ENCODE data around the gene FSD2.
"Not testable (repeated sequence)": the region's sequence is repeated elsewhere in the genome, so short reads cannot be mapped to it uniquely, and the experiment has no call there.

The FSD2 gene

DNA sequence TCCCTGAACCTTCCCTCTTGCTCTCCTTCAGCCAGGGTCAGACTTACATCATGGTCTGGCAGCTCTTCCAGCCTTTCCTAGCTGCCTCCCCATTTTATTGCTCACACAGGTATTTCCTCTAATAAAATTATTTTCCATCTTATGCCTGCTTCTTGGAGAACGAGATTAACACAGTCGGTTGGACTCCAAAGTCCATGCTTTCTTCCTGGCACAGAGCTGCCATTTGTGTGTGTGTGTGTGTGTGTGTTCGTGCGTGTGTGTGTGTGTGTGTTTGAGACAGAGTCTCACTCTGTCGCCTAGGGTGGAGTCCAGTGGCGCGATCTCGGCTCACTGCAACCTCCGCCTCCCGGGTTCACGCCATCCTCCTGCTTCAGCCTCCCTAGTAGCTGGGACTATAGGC is 15.5 kb downstream of the FSD2 start:
- no peak for DNase-seq

DNA sequence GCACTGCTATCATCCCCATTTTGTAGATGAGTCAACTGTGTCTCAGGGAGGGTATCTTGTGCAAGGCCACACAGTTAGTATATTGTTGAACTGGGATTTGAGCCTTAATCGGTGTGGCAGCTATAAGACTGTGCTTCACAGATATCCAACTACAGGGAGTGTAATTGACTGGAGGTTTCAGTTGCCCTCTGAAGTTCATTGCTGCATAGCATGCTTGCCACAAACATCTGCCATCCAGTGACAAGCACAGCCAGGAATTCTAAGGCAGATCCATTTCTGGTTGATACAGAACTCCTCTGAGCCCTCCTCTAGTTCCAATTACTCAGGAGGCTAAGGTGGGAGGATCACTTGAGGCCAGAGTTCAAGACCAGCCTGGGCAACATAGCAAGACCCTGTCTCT is 16.4 kb downstream of the FSD2 start:
- DNase-seq: no peak

DNA sequence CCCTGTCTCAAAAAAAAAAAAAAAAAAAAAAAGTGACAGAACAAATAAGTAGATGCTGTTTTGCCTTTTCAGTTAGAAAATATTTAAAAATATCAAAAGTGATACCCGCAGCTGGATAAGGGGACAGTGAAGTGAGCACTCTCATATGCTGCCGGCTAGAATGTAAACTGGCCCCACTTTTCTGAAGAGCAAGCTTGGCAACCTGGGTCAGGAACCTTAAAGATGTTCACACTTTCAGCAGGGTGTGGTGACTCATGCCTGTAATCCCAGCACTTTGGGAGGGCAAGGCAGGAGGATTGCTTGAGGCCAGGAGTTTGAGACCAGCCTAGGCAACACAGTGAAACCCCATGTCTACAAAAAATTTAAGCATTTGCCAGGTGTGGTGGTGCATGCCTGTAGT is 17.4 kb downstream of the FSD2 start:
- DNase-seq: no peak

DNA sequence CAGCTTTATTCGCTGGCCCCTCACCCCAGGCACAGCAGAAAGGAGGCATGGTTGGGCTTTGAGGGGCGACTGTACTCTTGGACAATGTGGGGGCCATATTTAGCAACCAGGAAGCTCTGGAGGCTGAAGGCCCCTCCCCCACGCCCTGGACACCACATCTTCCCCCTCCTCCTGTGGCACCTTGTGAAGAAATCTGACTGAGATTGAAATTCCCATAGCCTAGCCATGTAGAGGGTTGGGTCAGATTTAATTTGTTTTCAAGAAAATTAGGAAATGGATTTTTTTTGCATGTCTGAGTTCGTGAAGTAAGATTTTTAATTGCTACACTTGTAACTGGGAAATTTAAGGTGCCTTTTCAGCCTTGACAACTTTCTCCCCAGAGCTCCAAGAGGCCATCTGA is 24.5 kb downstream of the FSD2 start:
- no peak for DNase-seq

DNA sequence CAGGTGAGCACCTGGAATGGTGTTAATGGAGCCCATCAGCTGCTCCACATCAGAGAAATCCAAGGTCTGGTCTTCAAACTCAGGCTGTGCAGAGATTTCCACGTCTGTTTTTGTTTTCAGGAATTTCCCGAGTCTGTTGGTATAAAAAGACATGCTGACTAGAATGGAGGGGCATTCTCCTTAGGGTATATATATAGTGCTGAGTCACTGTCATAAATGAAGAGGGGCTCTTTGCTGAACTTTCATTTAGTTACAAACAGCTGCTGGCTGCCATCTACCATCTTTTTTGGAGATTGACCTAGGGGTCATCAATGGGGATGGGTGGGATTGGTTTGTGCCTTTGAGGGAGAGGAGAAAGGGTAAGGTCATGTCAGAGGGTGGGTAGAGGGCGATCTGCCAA is 27.1 kb downstream of the FSD2 start:
- no peak for DNase-seq

DNA sequence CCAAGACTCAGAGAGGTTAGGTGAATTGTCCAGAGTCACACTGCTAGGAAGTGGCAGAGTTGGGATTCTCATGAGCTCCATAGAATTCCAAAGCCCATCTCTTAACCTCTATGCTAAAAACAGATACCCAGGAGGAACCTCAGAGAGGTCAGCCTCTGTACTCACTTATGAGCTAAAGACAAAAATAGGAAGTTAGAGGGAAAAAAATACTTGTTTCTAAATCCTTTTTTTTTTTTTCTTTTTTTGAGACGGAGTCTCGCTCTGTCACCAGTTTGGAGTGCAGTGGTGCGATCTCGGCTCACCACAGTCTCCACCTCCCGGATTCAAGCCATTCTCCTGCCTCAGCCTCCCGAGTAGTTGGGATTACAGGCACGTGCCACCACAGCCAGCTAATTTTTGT is 31.4 kb downstream of the FSD2 start:
- no peak for DNase-seq

DNA sequence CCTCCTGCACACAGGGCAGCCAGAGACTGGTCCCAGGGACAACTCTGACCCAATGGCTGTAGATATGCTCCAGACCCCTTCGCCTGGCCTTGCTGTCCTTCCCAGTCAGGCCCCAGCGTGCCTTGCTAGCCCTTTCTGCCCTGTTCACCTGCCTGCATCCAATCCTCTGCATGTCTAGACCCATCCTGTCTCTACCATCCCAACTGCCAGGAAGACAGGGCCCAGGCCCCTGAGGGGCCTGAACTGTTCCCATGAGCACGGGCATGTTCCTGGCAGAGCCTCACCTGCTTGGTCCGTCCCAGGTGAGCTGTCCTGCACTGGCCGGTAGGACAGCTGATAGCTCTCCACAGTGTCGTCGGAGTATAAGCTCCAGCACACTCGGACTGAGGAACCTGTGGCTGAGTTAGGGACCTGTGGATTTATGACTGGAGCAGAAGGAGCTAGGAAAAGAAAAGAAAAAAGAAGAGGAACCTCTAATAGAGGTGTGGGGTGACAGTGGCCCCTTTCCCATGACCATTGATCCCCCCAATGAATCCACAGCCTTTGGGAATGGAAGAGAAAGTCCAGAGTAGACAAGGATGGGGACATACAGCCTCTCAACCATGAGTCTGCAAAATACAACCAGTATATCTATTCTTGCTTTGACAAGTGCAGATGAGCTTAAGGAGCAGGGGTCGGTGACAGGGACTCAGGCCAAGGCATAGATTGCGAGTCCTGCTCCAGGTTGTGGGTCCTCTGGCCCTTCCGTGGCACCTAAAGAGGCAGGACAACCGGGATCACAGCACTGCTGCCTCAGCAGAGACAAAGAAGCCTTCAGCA is 33.9 kb downstream of the FSD2 start:
- no peak for DNase-seq

DNA sequence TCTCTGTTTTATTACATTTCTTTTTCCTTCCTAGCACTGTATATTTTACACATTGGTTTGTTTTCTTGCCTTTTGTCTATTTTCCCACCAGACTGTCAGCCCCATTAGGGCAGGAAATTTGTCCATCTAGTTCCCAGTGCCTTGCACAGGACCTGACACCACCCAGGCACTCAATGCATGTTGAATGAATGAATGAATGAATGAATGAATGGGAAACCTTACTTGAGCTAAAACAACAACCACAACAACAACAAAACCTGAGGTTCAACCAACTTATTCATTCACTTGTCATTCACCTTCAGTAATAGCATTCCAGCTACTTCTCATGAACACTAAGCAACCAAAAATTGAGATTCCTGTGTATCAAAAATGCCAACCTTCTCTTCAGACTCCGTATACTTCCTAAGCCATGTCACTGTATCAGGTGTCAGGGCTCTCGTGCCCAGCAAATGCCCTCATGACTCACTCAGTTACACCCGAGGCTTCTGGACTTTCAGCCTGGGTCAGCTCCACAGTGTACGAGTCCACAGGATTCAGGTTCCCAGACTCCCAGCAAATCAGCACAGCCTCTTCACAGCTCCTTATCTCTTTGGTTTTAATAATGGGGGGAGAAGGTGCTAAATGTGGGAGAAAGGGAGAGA is 37.3 kb downstream of the FSD2 start:
- no peak for DNase-seq

DNA sequence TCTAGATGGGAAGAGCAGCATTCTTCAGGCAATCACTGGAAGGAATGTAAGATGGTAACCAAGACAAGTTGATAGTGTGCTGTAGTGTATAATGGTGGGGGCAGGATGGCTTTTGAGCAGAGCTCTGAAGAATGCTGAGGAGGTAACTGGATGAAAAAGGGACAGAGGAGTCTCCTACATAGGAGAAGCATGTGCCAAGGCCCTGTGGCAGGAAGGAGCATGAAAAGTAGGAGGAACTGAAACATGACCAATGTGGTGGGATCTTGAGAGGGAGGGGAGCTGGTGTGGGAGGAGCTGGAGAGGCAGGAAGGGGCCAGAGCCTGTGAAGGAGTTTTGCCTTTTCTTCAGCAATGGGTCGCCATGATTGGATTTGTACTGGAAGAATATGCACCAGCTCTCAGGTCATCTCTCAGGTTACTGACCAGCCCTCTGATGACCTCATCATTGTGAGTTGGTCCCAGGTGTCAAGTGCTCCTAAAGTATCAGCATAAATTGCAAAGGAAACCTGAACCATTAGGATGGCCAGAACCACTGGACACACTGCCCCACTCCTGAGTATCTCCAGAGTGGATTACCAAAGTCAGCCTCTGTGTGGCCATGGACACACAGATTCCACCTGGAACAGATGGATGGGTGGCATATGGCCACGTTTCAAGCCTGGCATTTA is 38.6 kb downstream of the FSD2 start:
- no peak for DNase-seq

DNA sequence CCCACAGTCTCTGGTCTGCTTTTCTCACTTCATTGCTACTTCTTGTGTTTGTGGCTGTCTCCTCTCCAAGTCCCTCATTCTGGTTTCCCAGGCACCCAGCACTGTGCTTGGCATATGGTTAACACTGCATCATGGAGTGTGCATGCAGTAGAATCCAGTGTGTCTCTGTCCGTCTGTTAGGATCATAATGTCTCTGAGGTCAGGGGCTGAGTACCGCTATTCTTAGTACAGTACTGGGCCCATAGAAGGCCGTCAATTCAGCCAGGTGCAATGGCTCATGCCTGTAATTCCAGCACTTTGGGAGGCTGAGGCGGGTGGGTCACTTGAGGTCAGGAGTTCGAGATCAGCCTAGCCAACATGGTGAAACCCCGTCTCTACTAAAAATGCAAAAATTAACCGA is 39.7 kb downstream of the FSD2 start:
- DNase-seq: not testable (repeated sequence)

DNA sequence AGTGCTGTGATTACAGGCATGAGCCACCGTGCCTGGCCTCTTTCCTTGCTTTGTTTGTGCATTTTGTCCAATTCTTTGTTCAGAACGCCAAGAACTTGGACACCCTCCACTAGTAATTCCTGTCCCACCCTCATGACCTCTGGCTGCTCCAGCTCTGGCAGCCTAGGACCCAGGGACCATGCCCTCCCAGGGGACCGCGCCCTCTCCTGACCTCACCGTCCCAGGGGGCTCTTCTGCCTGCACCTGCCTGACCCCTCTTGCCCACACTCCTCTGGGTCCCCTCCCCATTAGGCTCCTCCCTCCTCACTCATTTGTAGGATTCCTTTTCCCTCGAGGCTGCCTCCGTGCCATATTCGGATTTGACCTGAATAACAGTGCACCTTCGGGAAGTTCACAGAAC is 41.1 kb downstream of the FSD2 start:
- DNase-seq: no peak

DNA sequence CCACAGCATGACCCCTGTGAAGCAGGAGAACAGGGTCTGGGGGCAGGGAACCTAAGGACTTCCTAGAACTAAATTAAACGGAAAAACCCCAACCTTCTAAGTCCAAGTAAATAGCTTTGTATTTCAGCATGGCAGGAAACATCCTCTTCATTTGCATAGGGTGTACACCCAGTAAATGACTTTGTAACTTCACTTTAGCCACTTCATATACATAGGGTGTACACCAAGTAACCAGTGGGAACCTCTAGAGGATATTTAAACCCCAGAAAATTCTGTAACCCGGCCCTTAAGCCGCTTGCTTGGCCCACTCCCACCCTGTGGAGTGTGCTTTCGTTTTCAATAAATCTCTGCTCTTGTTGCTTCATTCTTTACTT is 41.8 kb downstream of the FSD2 start:
- DNase-seq: no peak

DNA sequence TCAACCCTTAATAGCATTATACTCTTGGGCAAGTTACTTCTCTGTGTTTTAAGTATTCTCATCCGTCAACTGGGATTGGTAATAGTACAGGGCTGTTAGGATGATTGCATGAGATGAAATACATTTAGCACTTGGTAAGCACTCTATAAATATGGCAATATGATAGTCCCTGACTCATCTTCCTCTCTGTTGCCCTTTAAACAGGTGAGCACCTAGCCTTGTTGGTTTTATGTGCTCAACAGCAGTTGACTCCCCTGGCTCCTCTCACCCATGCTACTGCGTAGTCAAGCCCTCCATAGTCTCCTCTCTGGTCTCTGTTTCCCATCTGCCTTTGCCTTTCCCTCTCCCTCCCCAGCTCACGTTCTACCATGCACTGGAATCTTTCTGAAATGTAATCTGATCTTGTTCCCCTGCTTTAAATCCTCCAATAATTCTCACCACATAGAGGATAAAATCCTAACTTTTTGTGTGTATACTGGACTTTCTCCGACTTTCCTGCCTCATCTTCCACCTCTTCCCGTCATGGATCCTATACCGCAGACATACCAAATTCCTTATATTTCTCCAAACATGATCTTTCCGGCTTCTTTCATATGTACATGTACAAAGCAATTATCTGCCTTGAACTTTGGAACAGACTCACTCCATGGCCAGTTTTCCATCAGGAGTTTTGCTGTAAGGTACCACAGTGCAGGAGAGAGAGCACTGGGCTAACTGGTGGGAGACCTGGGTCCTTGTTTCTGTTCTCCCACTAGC is 42.3 kb downstream of the FSD2 start:
- DNase-seq: no peak

DNA sequence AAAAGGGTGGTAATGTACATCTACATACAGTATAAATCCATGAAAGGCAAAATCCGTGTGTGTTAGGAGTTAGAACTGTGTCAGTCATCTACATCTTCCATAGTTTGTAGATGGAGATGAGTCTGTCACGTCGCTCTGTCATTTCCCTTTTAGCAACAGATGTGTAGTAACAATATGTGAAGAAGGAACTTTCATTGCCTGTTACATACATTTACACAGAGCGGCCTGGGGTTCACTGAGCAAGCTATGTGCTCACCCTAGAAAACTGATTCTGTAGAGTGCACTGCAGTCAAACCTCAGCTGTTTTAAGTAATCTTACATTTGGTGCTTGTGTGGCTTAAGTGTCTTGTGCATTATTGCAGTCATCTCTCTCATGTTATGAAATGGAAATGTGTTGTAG is 54.6 kb downstream of the FSD2 start:
- DNase-seq: no peak

DNA sequence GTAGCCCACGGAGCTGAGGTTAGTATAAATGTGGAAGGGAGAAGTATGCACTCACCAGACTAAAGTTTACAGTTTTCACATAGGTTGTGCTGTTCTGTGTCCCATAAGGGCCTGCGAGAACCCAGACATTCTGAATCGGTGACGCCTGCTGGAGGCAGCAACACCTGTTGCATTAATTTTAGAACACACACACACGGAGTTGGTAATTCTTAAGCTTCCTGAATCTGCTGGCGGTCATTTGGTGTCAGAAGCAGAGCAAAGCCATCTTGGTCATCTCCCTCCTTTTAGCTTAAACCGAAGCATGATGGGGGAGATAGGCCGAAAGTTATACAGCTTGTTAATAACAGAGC is 55.1 kb downstream of the FSD2 start:
- DNase-seq: no peak

DNA sequence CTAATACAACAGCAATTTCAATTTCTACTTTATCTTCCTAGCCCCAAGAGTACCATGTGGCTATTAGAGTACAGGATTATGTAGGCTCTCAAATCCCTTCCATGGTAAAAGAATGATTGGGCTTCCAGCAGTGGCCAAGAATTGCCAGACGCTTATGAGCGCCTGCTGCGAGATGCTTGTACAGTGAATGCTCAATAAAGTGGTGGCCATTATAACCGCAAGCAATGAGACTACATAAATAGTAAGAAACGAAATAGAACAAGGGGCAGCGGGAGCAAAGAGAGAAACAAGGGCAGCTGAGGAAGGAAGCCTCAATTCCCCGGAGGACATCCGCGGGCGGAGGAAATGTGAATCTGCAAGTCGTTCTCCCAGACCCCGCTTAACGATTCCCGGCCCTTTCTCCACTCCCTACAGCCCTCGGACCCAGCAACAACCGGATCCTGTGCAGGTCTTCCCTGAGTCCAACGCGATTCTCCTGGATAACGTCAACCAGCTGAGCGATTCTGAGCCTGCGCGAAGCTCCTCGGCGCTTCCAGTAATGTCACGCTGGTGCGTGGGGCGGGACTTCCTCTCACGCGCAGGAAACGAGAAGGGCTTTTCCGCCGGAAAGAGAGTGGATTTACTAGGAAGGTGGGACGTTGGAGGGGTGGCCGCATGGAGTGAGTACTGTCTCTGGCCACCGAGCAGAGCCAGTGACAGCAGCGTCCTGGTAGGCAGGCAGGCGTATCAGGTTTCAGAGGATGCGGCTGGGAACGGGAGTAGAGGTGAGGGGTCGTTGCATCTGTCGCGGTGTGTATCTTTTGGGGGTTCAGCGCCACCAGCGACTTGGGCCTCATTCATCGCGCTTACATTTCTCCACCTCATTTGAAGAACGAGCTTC is 55.7 kb downstream of the FSD2 start:
- DNase-seq: peak; percentile 82

DNA sequence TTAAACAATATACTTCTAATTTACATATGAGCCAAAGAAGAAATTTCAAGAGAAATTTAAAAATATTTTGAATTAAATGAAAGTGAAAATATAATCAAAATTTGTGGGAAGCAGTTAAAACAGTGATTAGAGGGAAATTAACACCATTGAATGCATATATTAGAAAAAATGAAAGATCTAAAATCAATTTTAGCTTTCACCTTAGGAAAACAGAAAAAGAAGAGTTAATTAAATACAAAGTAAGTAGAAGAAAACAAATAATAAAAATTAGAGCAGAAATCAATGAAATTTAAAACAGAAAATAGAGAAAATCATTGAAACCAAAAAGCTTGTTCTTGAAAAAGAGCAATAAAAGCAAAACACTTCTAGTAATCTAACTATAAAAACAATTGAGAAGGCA is 57.6 kb downstream of the FSD2 start:
- no peak for DNase-seq

DNA sequence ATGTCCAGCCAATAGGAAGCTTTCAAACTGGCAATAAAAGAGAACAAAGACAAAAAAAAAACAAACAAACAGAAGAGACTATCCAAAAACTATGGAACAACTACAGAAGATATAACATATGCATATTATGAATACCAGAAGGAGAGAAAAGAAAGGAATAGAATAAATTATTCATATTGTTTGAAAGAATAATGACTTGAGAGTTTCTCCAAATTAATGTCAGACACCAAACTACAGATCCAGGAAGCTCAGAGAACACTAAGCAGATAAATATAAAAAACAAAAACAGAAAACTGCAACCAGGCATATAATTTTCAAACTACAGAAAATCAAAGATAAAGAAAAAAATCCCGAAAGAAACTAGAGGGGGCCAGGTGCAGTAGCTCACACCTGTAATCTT is 62.1 kb downstream of the FSD2 start:
- DNase-seq: no peak

DNA sequence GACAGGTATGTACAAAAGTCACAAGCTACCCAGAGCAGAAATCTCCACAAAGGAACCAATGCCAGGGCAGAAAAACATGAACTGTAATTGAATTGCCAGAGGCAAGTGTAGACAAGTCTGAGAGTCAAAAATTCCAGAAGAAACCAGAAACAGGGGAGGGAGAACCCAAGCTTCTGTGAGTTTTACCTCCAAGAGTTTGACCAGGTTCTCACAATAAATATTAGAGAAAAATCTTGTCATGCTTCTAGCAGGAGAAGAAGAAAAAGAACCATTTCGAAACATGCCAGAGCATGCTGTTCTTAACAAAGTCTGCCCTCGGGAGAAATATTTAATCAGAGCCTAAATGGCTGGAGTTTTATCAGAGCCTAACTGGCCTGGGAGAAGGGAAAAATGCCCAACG is 63.7 kb downstream of the FSD2 start:
- no peak for DNase-seq

DNA sequence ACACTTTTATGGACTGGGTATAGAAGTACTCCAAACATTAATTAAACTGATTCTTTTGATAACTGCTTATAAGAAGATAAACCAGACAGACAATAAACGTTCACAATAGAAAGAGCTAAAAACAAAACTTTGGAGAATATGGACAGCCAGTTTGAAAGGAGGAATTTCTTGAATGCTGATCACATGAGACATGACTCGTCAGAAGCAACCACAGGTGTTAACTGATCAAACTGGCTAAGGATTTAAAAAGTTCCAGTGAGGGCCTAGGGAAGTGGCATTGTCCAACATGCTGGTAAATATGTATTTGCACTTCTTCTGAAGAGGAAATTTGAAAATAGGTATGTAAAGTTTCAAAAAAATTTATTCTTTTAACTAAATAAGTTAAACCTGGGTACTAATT is 66.8 kb downstream of the FSD2 start:
- no peak for DNase-seq

DNA sequence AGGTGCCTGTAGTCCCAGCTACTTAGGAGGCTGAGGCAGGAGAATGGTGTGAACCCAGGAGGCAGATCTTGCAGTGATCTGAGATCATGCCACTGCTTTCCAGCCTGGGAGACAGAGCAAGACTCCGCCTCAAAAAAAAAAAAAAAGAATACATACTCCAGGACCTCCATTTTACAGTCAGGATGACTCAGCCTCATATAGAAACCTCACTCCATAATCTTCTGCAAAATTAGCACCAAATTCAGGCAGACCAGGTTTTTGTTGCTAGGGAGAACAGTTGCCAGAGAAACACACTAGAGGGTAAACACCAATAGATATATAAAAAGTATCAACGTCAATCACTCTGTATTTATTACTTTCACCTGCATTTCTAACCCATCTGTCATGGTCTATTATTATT is 67.9 kb downstream of the FSD2 start:
- DNase-seq: no peak

DNA sequence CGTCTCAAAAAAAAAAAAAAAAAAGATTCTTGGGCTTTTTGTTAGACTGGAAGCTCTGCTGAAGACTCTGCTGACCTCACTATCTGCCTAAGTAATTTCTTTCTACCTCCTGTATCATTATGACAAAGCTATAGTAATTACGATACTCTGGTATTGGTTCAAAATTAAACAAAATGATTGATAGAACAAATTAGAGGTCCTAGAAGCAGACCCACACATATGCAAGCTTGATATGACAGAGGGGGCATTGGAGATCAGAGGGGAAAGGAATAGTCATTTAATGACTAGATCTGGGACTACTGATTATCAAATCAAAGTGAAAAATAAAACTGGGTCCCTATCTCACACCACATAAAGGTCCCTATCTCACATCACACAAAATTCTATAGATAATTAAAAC is 74.3 kb downstream of the FSD2 start:
- no peak for DNase-seq

Measured in T1000 (cell line).